ENCODE results near the gene ALDH1A2.

ALDH1A2 gene

GRCh38 chr15:57994221-57995049, 71.1 kb downstream of the ALDH1A2 start:
- H4K20me1 ChIP-seq (ENCODE audit: insufficient read depth), result no peaks in the 10 kb centered on the region
- no peaks in the 10 kb centered on the region for H3K27me3 ChIP-seq (ENCODE audit: insufficient read depth, low read depth)
- no peaks in the 10 kb centered on the region for H3K36me3 ChIP-seq (ENCODE audit: insufficient read depth)
- H3K4me1 ChIP-seq (ENCODE audit: low read depth, poor library complexity, severe bottlenecking), result no peaks in the 10 kb centered on the region
- no peaks in the 10 kb centered on the region for H3K79me2 ChIP-seq (ENCODE audit: insufficient read depth, low read depth)
- H3K27ac ChIP-seq, result no peak overlapping the region
- no peak overlapping the region for H3K4me2 ChIP-seq
- no peak overlapping the region for H2AFZ ChIP-seq (ENCODE audit: low read depth)
- no peak overlapping the region for H3K4me3 ChIP-seq (IDR thresholded peaks at IDR 0.05; ENCODE audit: insufficient read depth, low read depth, low read length)
- H3K9ac ChIP-seq, result no peak overlapping the region
- no peak for TF ChIP-seq CTCF (conservative IDR thresholded peaks at IDR 0.05; ENCODE audit: low read depth, low read length)

- H3K4me1 ChIP-seq (ENCODE audit: low read depth, poor library complexity, severe bottlenecking), result no peaks in the 10 kb centered on the region
- no peak overlapping the region for H3K9ac ChIP-seq
- no peak overlapping the region for H3K4me3 ChIP-seq (IDR thresholded peaks at IDR 0.05; ENCODE audit: insufficient read depth, low read depth, low read length)
- no peak overlapping the region for H3K4me2 ChIP-seq
- no peaks in the 10 kb centered on the region for H3K27me3 ChIP-seq (ENCODE audit: insufficient read depth, low read depth)
- H3K27ac ChIP-seq, result no peak overlapping the region
- H4K20me1 ChIP-seq (ENCODE audit: insufficient read depth), result no peaks in the 10 kb centered on the region
- no peaks in the 10 kb centered on the region for H3K79me2 ChIP-seq (ENCODE audit: insufficient read depth, low read depth)
- H3K36me3 ChIP-seq (ENCODE audit: insufficient read depth), result no peaks in the 10 kb centered on the region
- H2AFZ ChIP-seq (ENCODE audit: low read depth), result no peak overlapping the region
- no peak for TF ChIP-seq CTCF (conservative IDR thresholded peaks at IDR 0.05; ENCODE audit: low read depth, low read length)
Measured at GRCh38 chr15:57993409-57994145, 71.9 kb downstream of the ALDH1A2 start.

- Histone ChIP-seq H3K4me2 (no peak overlapping the region), H3K9ac (no peak overlapping the region), H2AFZ (ENCODE audit: low read depth) (no peak overlapping the region), H3K36me3 (ENCODE audit: insufficient read depth) (no peaks in the 10 kb centered on the region), H3K79me2 (ENCODE audit: insufficient read depth, low read depth) (no peaks in the 10 kb centered on the region), H3K4me1 (ENCODE audit: low read depth, poor library complexity, severe bottlenecking) (no peaks in the 10 kb centered on the region), H4K20me1 (ENCODE audit: insufficient read depth) (no peaks in the 10 kb centered on the region), H3K27ac (no peak overlapping the region), H3K4me3 (IDR thresholded peaks at IDR 0.05; ENCODE audit: insufficient read depth, low read depth, low read length) (no peak overlapping the region), H3K27me3 (ENCODE audit: insufficient read depth, low read depth) (no peaks in the 10 kb centered on the region)
- no peak for TF ChIP-seq CTCF (conservative IDR thresholded peaks at IDR 0.05; ENCODE audit: low read depth, low read length)
Measured at GRCh38 chr15:57992761-57993355, 72.7 kb downstream of the ALDH1A2 start.

GRCh38 chr15:57973534-57973933, 92.0 kb downstream of the ALDH1A2 start:
- Histone ChIP-seq H3K27me3 (ENCODE audit: insufficient read depth, low read depth) (no peaks in the 10 kb centered on the region), H3K36me3 (ENCODE audit: insufficient read depth) (no peaks in the 10 kb centered on the region), H3K27ac (no peak overlapping the region), H3K4me3 (IDR thresholded peaks at IDR 0.05; ENCODE audit: insufficient read depth, low read depth, low read length) (no peak overlapping the region), H4K20me1 (ENCODE audit: insufficient read depth) (no peaks in the 10 kb centered on the region), H2AFZ (ENCODE audit: low read depth) (no peak overlapping the region), H3K4me1 (ENCODE audit: low read depth, poor library complexity, severe bottlenecking) (no peaks in the 10 kb centered on the region), H3K4me2 (no peak overlapping the region), H3K79me2 (ENCODE audit: insufficient read depth, low read depth) (no peaks in the 10 kb centered on the region), H3K9ac (no peak overlapping the region)
- TF ChIP-seq CTCF (conservative IDR thresholded peaks at IDR 0.05; ENCODE audit: low read depth, low read length), result no peak
